Measurements from ENCODE around the gene SH3TC1. TPM values are rescaled to one million over a fixed set of nuclear protein-coding genes. Genes with fewer than 3 reads are reported as not detected.

The SH3TC1 gene
- total RNA-seq, 1 donor from 2014 or later: 23.2 TPM

DNA sequence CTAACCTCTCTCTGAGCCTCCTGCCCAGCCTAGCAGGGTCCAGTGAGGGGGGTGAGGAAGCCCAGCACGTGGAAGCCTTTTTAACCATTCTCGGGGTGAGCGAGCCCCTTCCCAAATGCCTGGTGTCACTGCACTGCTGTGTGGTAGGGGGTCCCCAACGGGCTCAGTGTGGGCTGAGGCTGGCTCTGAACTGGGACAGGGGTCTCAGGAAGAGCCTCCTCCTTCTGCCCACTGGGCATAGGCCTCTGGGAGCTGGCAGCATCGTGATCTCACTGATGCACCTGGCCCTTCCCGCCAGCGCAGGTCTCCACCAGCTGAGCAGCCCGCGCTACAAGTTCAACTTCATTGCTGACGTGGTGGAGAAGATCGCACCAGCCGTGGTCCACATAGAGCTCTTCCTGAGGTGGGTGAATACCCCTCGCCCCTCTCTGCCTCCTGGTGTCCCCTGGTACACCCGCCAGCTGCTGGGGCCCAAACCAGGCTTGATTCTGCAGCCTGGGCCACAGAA lies 83.1 kb downstream of the SH3TC1 start:
- Mint-ChIP-seq H3K36me3 (no peaks in the 10 kb centered on the region), H3K4me1 (peaks cover 20% of the 10 kb centered on the region), H3K4me3 (no peak overlapping the region), H3K27me3 (ENCODE audit: low read depth) (no peaks in the 10 kb centered on the region), H3K27ac (no peak overlapping the region), H3K9me3 (no peaks in the 10 kb centered on the region)
- DNase-seq (ENCODE audit: low spot score in 2 of 2, unreplicated experiment in 2 of 2): no peak
- TF ChIP-seq, protein P1, sequence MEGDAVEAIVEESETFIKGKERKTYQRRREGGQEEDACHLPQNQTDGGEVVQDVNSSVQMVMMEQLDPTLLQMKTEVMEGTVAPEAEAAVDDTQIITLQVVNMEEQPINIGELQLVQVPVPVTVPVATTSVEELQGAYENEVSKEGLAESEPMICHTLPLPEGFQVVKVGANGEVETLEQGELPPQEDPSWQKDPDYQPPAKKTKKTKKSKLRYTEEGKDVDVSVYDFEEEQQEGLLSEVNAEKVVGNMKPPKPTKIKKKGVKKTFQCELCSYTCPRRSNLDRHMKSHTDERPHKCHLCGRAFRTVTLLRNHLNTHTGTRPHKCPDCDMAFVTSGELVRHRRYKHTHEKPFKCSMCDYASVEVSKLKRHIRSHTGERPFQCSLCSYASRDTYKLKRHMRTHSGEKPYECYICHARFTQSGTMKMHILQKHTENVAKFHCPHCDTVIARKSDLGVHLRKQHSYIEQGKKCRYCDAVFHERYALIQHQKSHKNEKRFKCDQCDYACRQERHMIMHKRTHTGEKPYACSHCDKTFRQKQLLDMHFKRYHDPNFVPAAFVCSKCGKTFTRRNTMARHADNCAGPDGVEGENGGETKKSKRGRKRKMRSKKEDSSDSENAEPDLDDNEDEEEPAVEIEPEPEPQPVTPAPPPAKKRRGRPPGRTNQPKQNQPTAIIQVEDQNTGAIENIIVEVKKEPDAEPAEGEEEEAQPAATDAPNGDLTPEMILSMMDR (IDR thresholded peaks at IDR 0.05; ENCODE audit: unreplicated experiment): no peak

DNA sequence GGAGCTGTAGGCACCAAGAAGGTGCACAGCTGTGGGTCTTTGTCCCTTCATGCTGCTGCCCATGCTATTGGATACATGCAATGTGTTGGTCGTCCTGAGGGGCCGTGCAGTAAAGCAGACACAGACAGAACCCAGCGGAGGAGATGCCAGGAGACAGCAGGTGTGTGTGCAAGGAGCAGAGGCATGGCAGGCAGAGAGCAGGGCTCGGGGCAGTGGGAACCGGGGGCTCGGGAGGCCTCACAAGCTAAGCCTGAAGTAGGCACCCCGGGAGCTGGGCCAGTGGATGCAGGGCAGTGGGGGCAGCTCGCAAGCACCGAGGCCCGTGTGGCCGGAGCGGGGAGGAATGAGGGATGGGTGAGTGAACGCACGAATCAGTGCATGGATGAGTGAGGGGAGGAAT lies 83.7 kb downstream of the SH3TC1 start:
- Mint-ChIP-seq H3K4me3 (no peak overlapping the region), H3K9me3 (no peaks in the 10 kb centered on the region), H3K27ac (no peak overlapping the region), H3K4me1 (peaks cover 18% of the 10 kb centered on the region), H3K36me3 (no peaks in the 10 kb centered on the region), H3K27me3 (ENCODE audit: low read depth) (no peaks in the 10 kb centered on the region)
- no peak for DNase-seq (ENCODE audit: low spot score in 2 of 2, unreplicated experiment in 2 of 2)
- TF ChIP-seq, protein P1 (IDR thresholded peaks at IDR 0.05; ENCODE audit: unreplicated experiment): no peak

DNA sequence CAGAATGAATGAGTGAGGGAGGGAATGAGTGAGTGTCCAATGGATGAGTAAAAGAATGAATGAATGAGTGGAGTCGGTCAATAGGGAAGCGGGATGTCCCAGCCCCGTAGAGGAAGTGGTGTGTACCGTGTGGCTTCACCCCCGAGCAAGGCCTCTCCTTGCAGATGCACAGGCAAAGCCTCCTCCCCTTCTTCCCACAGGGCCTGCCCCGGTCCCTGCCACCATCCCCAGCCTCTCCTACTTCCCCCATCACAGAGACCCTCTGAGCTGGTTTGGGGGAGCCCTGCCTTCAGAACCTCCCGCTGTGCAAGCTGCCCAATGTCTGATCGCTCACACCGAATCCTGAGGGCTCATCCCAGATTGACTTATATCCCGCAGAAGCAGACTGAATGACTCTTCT lies 84.1 kb downstream of the SH3TC1 start:
- Mint-ChIP-seq H3K4me3 (no peak overlapping the region), H3K27ac (no peak overlapping the region)
- TF ChIP-seq, protein P1 (IDR thresholded peaks at IDR 0.05; ENCODE audit: unreplicated experiment): no peak

DNA sequence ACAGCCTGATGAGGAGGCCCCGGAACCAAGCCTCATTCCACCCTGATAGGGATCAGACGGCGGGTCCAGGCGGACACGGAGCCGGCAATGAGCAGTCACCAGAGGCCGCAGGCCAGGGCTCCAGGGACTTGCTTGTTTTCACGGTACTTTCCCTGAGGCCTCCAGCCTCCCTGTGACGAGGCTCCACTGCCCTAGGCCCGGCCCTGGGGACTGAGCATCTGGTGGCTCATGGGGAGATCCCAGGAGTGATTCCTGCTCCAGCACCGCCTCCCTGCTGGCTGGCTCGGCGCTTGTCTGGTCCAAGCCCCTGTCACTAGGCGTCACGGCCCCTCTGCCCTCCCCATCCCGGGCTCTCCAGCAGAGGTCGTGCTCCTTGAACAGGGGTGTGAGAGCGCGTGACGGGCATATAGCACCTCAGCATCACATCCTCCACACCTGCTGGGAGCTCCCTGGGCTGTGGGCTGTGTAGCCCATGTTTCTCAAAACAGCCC lies 84.6 kb downstream of the SH3TC1 start:
- H3K27me3 Mint-ChIP-seq (ENCODE audit: low read depth): no peaks in the 10 kb centered on the region

More for the DNA sequence above, 84.1 kb downstream of the SH3TC1 start:
- DNase-seq (ENCODE audit: low spot score in 2 of 2, unreplicated experiment in 2 of 2): no peak
- H3K4me1 Mint-ChIP-seq: peaks cover 16% of the 10 kb centered on the region
- H3K9me3 Mint-ChIP-seq: no peaks in the 10 kb centered on the region
- no peaks in the 10 kb centered on the region for H3K27me3 Mint-ChIP-seq (ENCODE audit: low read depth)
- H3K36me3 Mint-ChIP-seq: no peaks in the 10 kb centered on the region

DNA sequence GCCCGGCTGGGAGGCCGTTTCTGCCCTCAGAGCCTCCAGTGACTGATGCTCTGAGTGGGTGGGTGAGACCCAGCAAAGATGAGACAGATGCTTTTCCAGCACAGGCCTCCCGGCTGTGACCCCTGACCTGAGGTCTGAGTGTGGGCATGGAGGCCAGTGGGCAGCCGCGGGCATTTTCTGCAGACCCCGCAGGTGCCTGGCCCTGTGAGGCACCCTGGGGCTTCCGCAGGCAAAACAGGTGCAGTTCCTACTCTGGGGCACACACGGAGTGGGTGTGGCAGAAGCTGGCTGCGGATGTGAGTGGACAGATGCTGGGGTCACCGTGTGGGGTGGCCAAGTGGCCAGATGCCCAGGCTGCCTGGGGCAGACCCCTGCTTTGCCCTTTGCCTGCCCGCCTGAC lies 85.3 kb downstream of the SH3TC1 start:
- Mint-ChIP-seq H3K36me3 (no peaks in the 10 kb centered on the region), H3K27ac (no peak overlapping the region), H3K4me1 (peaks cover 6% of the 10 kb centered on the region), H3K4me3 (no peak overlapping the region), H3K9me3 (no peaks in the 10 kb centered on the region), H3K27me3 (ENCODE audit: low read depth) (no peaks in the 10 kb centered on the region)
- TF ChIP-seq, protein P1 (IDR thresholded peaks at IDR 0.05; ENCODE audit: unreplicated experiment): no peak
- no peak for DNase-seq (ENCODE audit: low spot score in 2 of 2, unreplicated experiment in 2 of 2)

More for the DNA sequence above, 84.6 kb downstream of the SH3TC1 start:
- DNase-seq (ENCODE audit: low spot score in 2 of 2, unreplicated experiment in 2 of 2): no peak
- Mint-ChIP-seq H3K9me3 (no peaks in the 10 kb centered on the region), H3K4me1 (peaks cover 13% of the 10 kb centered on the region), H3K36me3 (no peaks in the 10 kb centered on the region), H3K27ac (no peak overlapping the region), H3K4me3 (no peak overlapping the region)
- TF ChIP-seq, protein P1 (IDR thresholded peaks at IDR 0.05; ENCODE audit: unreplicated experiment): no peak
